Measurements from ENCODE around the gene RAB40C.
"Not testable (repeated sequence)": the region's sequence is repeated elsewhere in the genome, so short reads cannot be mapped to it uniquely, and the experiment has no call there.

RAB40C gene

GRCh38 chr16:590815-591200 lies 942 bp downstream of the RAB40C start:
- DNase-seq (ENCODE audit: low read depth in 2 of 2), result no peak

- no peak for DNase-seq (ENCODE audit: low read depth in 2 of 2)
Measured at GRCh38 chr16:591231-591630, 1.4 kb downstream of the RAB40C start.

GRCh38 chr16:591892-592517 lies 2.1 kb downstream of the RAB40C start:
- DNase-seq (ENCODE audit: low read depth in 2 of 2), result no peak

- no peak for DNase-seq (ENCODE audit: low read depth in 2 of 2)
Measured at GRCh38 chr16:592518-593306, 2.8 kb downstream of the RAB40C start.

GRCh38 chr16:593406-593805 lies 3.5 kb downstream of the RAB40C start:
- no peak for DNase-seq (ENCODE audit: low read depth in 2 of 2)

GRCh38 chr16:593807-594206 lies 3.9 kb downstream of the RAB40C start:
- no peak for DNase-seq (ENCODE audit: low read depth in 2 of 2)

GRCh38 chr16:595094-595528 lies 5.2 kb downstream of the RAB40C start:
- no peak for DNase-seq (ENCODE audit: low read depth in 2 of 2)

GRCh38 chr16:595942-596735 lies 6.3 kb downstream of the RAB40C start:
- no peak for DNase-seq (ENCODE audit: low read depth in 2 of 2)

GRCh38 chr16:596736-597060 lies 6.8 kb downstream of the RAB40C start:
- DNase-seq (ENCODE audit: low read depth in 2 of 2), result no peak

GRCh38 chr16:597655-598054 lies 7.8 kb downstream of the RAB40C start:
- not testable (repeated sequence) for DNase-seq (ENCODE audit: low read depth in 2 of 2)

- no peak for DNase-seq (ENCODE audit: low read depth in 2 of 2)
Measured at GRCh38 chr16:598823-599739, 9.2 kb downstream of the RAB40C start.

GRCh38 chr16:600781-601180 lies 10.9 kb downstream of the RAB40C start:
- no peak for DNase-seq (ENCODE audit: low read depth in 2 of 2)

- no peak for DNase-seq (ENCODE audit: low read depth in 2 of 2)
Measured at GRCh38 chr16:603933-604332, 14.1 kb downstream of the RAB40C start.

GRCh38 chr16:606656-607307 lies 16.9 kb downstream of the RAB40C start:
- no peak for DNase-seq (ENCODE audit: low read depth in 2 of 2)

GRCh38 chr16:608019-608418 lies 18.2 kb downstream of the RAB40C start:
- DNase-seq (ENCODE audit: low read depth in 2 of 2), result no peak

GRCh38 chr16:609316-609715 lies 19.4 kb downstream of the RAB40C start:
- DNase-seq (ENCODE audit: low read depth in 2 of 2), result no peak

GRCh38 chr16:609984-610383 lies 20.1 kb downstream of the RAB40C start:
- DNase-seq (ENCODE audit: low read depth in 2 of 2), result no peak

GRCh38 chr16:610513-611381 lies 20.9 kb downstream of the RAB40C start:
- DNase-seq (ENCODE audit: low read depth in 2 of 2), result no peak

- DNase-seq (ENCODE audit: low read depth in 2 of 2), result no peak
Measured at GRCh38 chr16:615122-615521, 25.3 kb downstream of the RAB40C start.
